Liver (tissue), 9 donors: ENCODE measurements around the gene IL31RA. TPM values are rescaled to one million over a fixed set of nuclear protein-coding genes. Genes with fewer than 3 reads are reported as not detected.
A peak's percentile ranks its signal among the peaks of the same experiment; 100 is the strongest.

Source experiments
- DNase-seq: peaks from one replicate; pipeline ENCODE4 v3.0.0-alpha.2; 2017; ENCODE audit warnings: low spot score
- H3K27ac ChIP-seq, 2 donors: one replicate each; pipeline ENCODE4 v1.7.0; 2013; ENCODE audit warnings: inconsistent platforms in 2 of 2, low read length in 2 of 2, control low read depth in 1 of 2, low read depth in 1 of 2, mild to moderate bottlenecking in 1 of 2
- H3K27me3 ChIP-seq, 4 donors: one replicate each; pipeline versions ENCODE4 v1.6.1 to v1.7.0; 2013; ENCODE audit warnings: low read length in 3 of 4, inconsistent platforms in 1 of 4, mild to moderate bottlenecking in 1 of 4, moderate library complexity in 1 of 4; ENCODE audit not compliant: control insufficient read depth in 4 of 4, insufficient read depth in 4 of 4
- H3K36me3 ChIP-seq, 4 donors: one replicate each; pipeline versions ENCODE4 v1.6.1 to v1.7.0; 2013; ENCODE audit warnings: low read length in 3 of 4, mild to moderate bottlenecking in 3 of 4, low read depth in 1 of 4, moderate library complexity in 1 of 4; ENCODE audit not compliant: control insufficient read depth in 4 of 4, insufficient read depth in 3 of 4
- H3K4me1 ChIP-seq, 4 donors: one replicate each; pipeline versions ENCODE4 v1.6.1 to v1.7.0; 2013; ENCODE audit warnings: low read length in 3 of 4, mild to moderate bottlenecking in 3 of 4, moderate library complexity in 1 of 4; ENCODE audit not compliant: control insufficient read depth in 4 of 4, insufficient read depth in 4 of 4
- H3K4me3 ChIP-seq, 3 donors: one replicate each; pipeline versions ENCODE4 v1.6.1 to v1.7.0; 2013; ENCODE audit warnings: low read length in 3 of 3, control low read depth in 1 of 3, low read depth in 1 of 3, mild to moderate bottlenecking in 1 of 3
- H3K9ac ChIP-seq, 2 donors: one replicate each; pipeline ENCODE4 v1.7.0; 2013; ENCODE audit warnings: low read length in 2 of 2, mild to moderate bottlenecking in 2 of 2, moderate library complexity in 2 of 2, control low read depth in 1 of 2, low read depth in 1 of 2
- H3K9me3 ChIP-seq, 4 donors: one replicate each; pipeline versions ENCODE4 v1.6.1 to v1.7.0; 2013; ENCODE audit warnings: low read length in 3 of 4; ENCODE audit not compliant: control insufficient read depth in 4 of 4
- ATF3 ChIP-seq: IDR thresholded peaks from 2 replicates; pipeline ENCODE4 v1.6.1; 2016; ENCODE audit warnings: antibody characterized with exemption
- CTCF ChIP-seq: fragments of 150-350 bp; IDR thresholded peaks from 2 replicates; pipeline ENCODE4 v1.5.1; 2017; ENCODE audit warnings: improper control_type of control experiment, low read depth, low read length; ENCODE audit not compliant: missing input control
- FOXA1 ChIP-seq: IDR thresholded peaks from 2 replicates; pipeline ENCODE4 v1.6.1; 2016; ENCODE audit warnings: antibody characterized with exemption
- FOXA2 ChIP-seq: IDR thresholded peaks from 2 replicates; pipeline ENCODE4 v1.6.1; 2016; ENCODE audit warnings: antibody characterized with exemption
- GABPA ChIP-seq, 2 donors: IDR thresholded peaks in 1 of 2; conservative IDR thresholded peaks in 1 of 2; 2 replicates each; pipeline ENCODE4 v1.6.1; 2016; ENCODE audit warnings: antibody characterized with exemption in 2 of 2, mild to moderate bottlenecking in 1 of 2, moderate library complexity in 1 of 2
- HNF4A ChIP-seq, 2 donors: conservative IDR thresholded peaks; 2 replicates each; pipeline ENCODE4 v1.6.1; 2016; ENCODE audit warnings: antibody characterized with exemption in 2 of 2, mild to moderate bottlenecking in 2 of 2
- HNF4G ChIP-seq: IDR thresholded peaks from 2 replicates; pipeline ENCODE4 v1.6.1; 2016; ENCODE audit warnings: antibody characterized with exemption
- JUND ChIP-seq, 2 donors: IDR thresholded peaks; 2 replicates each; pipeline ENCODE4 v1.6.1; 2016; ENCODE audit warnings: antibody characterized with exemption in 2 of 2
- MAX ChIP-seq: IDR thresholded peaks from 2 replicates; pipeline ENCODE4 v1.6.1; 2016; ENCODE audit warnings: antibody characterized with exemption
- NR2F2 ChIP-seq: IDR thresholded peaks from 2 replicates; pipeline ENCODE4 v1.6.1; 2016; ENCODE audit warnings: antibody characterized with exemption
- RAD21 ChIP-seq, 2 donors: IDR thresholded peaks; 2 replicates each; pipeline ENCODE4 v1.6.1; 2016; ENCODE audit warnings: antibody characterized with exemption in 2 of 2, mild to moderate bottlenecking in 2 of 2
- RXRA ChIP-seq, 2 donors: IDR thresholded peaks; 2 replicates each; pipeline ENCODE4 v1.6.1; 2017 to 2018; ENCODE audit warnings: antibody characterized with exemption in 2 of 2, mild to moderate bottlenecking in 1 of 2
- SP1 ChIP-seq: IDR thresholded peaks from 2 replicates; pipeline ENCODE4 v1.6.1; 2018; ENCODE audit warnings: antibody characterized with exemption, mild to moderate bottlenecking
- TAF1 ChIP-seq: conservative IDR thresholded peaks from 2 replicates; pipeline ENCODE4 v1.6.1; 2016; ENCODE audit warnings: antibody characterized with exemption, mild to moderate bottlenecking
- YY1 ChIP-seq: IDR thresholded peaks from 2 replicates; pipeline ENCODE4 v1.6.1; 2016; ENCODE audit warnings: antibody characterized with exemption, mild to moderate bottlenecking
- ZBTB33 ChIP-seq: IDR thresholded peaks from 2 replicates; pipeline ENCODE4 v1.6.1; 2016; ENCODE audit warnings: antibody characterized with exemption
- WGBS: extraction: QIAGEN DNeasy Blood & Tissue Kit; methylation state at CpG from one replicate; pipeline ENCODE4 v1.1.7; 2013; 5-methylcytosine and 5-hydroxymethylcytosine counted together
- polyA plus RNA-seq, 2 donors: library from polyadenylated mRNA; stranded (reverse) in 1 of 2; unstranded in 1 of 2; fragments of 200-250 nt in 1 of 2; fragments of >200 nt in 1 of 2; fragmentation: Nextera tagmentation in 1 of 2; extraction: Ambion mirVana in 1 of 2; gene quantifications; one replicate each; pipeline versions ENCODE4 v1.2.1 to v1.2.3, GENCODE V29; 2013 to 2015
- total RNA-seq, 2 donors: library from RNA; depleted of rRNA; stranded (reverse); fragments of >200 nt; gene quantifications; one replicate each; pipeline ENCODE4 v1.2.3, GENCODE V29; 2014
- donor health status: healthy.
- donor health status: healthy.
- donor health status: healthy.
- donor health status: healthy.
- donor health status: healthy.

Gene IL31RA
- total and polyA plus RNA-seq, 4 donors, result not detected

- 79% methylated on average over 5 of the region's 5 CpGs for WGBS
- H3K4me3 ChIP-seq, result no peak overlapping the region
- no peak overlapping the region for H3K27ac ChIP-seq
- H3K9ac ChIP-seq, result no peak overlapping the region
- TF ChIP-seq FOXA2 (no peak), HNF4A (conservative IDR thresholded peaks at IDR 0.05) (no peak), ZBTB33 (no peak), FOXA1 (no peak), HNF4G (no peak), TAF1 (no peak), YY1 (no peak), RXRA (IDR thresholded peaks at IDR 0.05) (no peak), NR2F2 (no peak), CTCF (no peak), JUND (IDR thresholded peaks at IDR 0.05) (no peak), MAX (no peak)
- H3K36me3 ChIP-seq, result no peaks in the 10 kb centered on the region
- no peaks in the 10 kb centered on the region for H3K27me3 ChIP-seq
- H3K9me3 ChIP-seq, result no peaks in the 10 kb centered on the region
- H3K4me1 ChIP-seq, result peaks cover 0 to 3% (median 0%) of the 10 kb centered on the region in 4 donors
- DNase-seq, result no peak
Observed at GRCh38 chr5:55925712-55926111, 74.6 kb downstream of the IL31RA start.

GRCh38 chr5:55926476-55926875 is 75.3 kb downstream of the IL31RA start:
- H3K9me3 ChIP-seq, result no peaks in the 10 kb centered on the region
- H3K9ac ChIP-seq, result no peak overlapping the region
- DNase-seq, result no peak
- no peaks in the 10 kb centered on the region for H3K27me3 ChIP-seq
- WGBS, result 96% methylated on average over 5 of the region's 5 CpGs
- TF ChIP-seq SP1, result no peak
- TF ChIP-seq FOXA2, result no peak
- TF ChIP-seq FOXA1, result no peak
- no peak for TF ChIP-seq MAX
- TF ChIP-seq HNF4A (conservative IDR thresholded peaks at IDR 0.05), result no peak
- no peak for TF ChIP-seq JUND (IDR thresholded peaks at IDR 0.05)
- no peak overlapping the region for H3K4me3 ChIP-seq
- peaks cover 0 to 3% (median 0%) of the 10 kb centered on the region in 4 donors for H3K4me1 ChIP-seq
- H3K27ac ChIP-seq, result no peak overlapping the region
- no peaks in the 10 kb centered on the region for H3K36me3 ChIP-seq

- Histone ChIP-seq H3K9me3 (no peaks in the 10 kb centered on the region), H3K4me1 (peaks cover 0 to 12% (median 4%) of the 10 kb centered on the region in 4 donors), H3K9ac (no peak overlapping the region), H3K27me3 (no peaks in the 10 kb centered on the region), H3K36me3 (no peaks in the 10 kb centered on the region), H3K4me3 (no peak overlapping the region), H3K27ac (no peak overlapping the region)
- 77% methylated on average over 12 of the region's 12 CpGs for WGBS
- no peak for DNase-seq
- peak; percentile 45 for TF ChIP-seq SP1
- TF ChIP-seq RAD21 (IDR thresholded peaks at IDR 0.05), result no peak
- TF ChIP-seq TAF1, result no peak
- peak; percentile 40 for TF ChIP-seq FOXA1
- TF ChIP-seq FOXA2, result peak; percentile 74
- TF ChIP-seq ZBTB33, result peak; percentile 42
- TF ChIP-seq GABPA (IDR thresholded peaks at IDR 0.05 in 1 of 2, conservative IDR thresholded peaks at IDR 0.05 in 1 of 2), result no peak
- TF ChIP-seq HNF4G, result no peak
- no peak for TF ChIP-seq NR2F2
- no peak for TF ChIP-seq ATF3
- TF ChIP-seq HNF4A (conservative IDR thresholded peaks at IDR 0.05), result peak; percentile 36 to 54
- peak; percentile 38 for TF ChIP-seq YY1
- TF ChIP-seq RXRA (IDR thresholded peaks at IDR 0.05), result peak; percentile 19 to 55
- peak in 1 of 2 donors; percentile 23 for TF ChIP-seq JUND (IDR thresholded peaks at IDR 0.05)
- TF ChIP-seq MAX, result peak; percentile 20
Observed at GRCh38 chr5:55927861-55928655, 76.9 kb downstream of the IL31RA start.
